ENCODE data around the gene NIPA2.

The NIPA2 gene

GRCh38 chr15:22839046-22839695 is 705 bp downstream of the NIPA2 start:
- DNase-seq (ENCODE audit: low spot score): peak; percentile 30

GRCh38 chr15:22844421-22845288 is 6.2 kb downstream of the NIPA2 start:
- DNase-seq (ENCODE audit: low spot score): no peak

- DNase-seq (ENCODE audit: low spot score): no peak
These were observed 6.9 kb downstream of the NIPA2 start for GRCh38 chr15:22845289-22845900.

DNA sequence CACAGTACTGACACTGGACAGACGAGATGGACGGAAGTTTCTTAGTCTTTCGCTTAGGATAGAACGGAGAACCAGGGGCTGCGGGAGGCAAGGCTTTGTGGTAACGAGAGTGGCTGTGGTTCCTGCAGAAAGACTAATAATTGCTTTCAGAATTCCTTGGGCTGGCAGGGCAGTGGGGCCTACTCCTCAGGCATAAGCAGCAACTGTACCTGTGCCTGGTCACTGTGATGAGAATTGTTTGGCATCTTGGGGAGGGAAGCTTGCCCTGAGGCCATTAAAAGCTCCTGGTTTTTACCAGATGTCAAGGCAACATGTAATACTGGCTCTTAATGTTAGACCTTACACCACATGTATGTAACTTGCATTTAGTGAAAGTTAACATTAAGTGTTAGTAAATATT is 7.6 kb downstream of the NIPA2 start:
- DNase-seq (ENCODE audit: low spot score): no peak

GRCh38 chr15:22850055-22850454 is 11.6 kb downstream of the NIPA2 start:
- DNase-seq (ENCODE audit: low spot score): no peak

GRCh38 chr15:22851513-22851912 is 13.0 kb downstream of the NIPA2 start:
- no peak for DNase-seq (ENCODE audit: low spot score)

DNA sequence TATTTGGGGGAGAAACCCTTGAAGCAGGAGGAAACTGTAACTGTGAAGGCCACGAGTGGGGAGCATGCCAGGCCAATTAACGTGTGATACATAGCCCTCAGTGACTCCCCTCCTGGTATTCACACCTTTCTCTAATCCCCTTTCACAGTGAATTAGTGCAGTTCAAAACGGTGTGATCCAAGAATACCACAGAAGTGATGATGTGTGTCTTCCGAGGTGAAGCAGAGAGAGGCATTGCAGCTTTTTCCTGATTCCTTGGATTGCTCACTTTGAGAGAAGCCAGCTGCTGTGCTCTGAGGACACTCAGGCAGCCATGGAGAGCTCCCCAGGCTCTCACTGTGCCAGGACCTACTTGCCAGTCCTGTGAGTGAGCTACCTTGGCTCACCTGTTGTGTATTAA is 17.3 kb downstream of the NIPA2 start:
- DNase-seq (ENCODE audit: low spot score): no peak

GRCh38 chr15:22856659-22857058 is 18.2 kb downstream of the NIPA2 start:
- DNase-seq (ENCODE audit: low spot score): no peak

DNA sequence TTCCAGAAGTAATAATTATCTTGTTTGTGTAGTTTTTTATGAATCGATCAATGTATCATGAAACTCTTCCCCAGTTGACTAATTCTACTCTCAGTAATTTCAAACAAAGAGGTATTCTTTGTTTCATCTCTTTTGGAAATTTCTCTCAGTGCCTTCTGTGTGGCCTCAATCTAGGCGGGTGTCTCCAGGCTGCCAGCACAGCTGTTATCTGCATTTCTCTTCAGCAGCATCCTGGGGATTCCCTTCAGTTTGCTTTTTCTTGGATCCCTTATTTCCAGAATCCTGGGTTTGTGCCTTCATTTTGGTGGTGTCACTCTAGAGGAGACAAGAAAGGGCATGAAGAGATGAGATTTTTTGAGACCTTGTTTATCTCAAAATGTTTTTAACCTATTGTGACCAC is 22.7 kb downstream of the NIPA2 start:
- DNase-seq (ENCODE audit: low spot score): no peak

DNA sequence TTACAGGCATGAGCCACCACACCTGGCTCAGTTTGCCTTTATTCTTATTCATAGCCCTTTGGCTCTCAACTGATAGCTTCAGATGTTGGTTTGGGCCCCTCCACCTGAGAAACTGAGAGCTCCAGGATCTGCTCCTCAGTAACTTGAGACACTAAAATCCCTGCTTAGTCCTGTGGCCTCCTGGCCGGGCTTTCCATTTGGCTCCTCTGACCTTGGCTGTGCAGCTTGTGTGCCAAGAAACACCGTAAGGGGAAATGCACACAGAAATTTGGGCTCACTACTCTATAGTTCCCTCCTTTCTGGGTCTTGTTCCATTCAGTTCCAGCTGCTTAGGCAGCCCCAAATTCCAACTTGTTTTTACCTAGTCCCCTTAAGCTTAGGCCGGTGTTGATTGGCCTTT is 24.9 kb downstream of the NIPA2 start:
- no peak for DNase-seq (ENCODE audit: low spot score)

DNA sequence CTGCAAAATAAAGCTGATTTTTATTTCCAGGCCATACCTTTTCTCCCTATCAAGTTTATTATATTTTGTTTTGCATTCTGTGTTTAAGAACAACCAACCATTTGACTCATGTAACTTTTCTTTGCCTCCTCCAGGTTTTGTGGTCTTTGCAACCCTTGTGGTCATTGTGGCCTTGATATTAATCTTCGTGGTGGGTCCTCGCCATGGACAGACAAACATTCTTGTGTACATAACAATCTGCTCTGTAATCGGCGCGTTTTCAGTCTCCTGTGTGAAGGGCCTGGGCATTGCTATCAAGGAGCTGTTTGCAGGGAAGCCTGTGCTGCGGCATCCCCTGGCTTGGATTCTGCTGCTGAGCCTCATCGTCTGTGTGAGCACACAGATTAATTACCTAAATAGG is 27.6 kb downstream of the NIPA2 start:
- no peak for DNase-seq (ENCODE audit: low spot score)

DNA sequence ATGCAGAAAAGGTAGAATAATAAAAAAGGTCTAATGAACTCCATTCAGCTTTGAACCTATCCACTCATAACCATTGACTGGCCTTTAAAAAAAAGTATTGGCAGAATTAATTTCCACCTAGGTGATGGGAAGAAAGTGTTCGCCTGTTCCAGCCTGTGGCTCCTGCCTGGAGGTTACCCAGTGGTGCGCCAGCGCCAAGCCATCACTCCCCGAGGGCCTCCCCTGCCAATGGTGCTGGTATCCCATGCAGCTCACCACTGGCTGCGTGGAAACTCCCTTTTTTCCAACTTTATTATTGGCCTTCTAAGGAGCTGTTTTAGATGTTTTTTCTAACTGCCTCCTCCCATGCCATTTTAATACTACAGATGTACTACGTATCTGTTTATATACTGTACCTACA is 29.4 kb downstream of the NIPA2 start:
- DNase-seq (ENCODE audit: low spot score): no peak

- no peak for DNase-seq (ENCODE audit: low spot score)
These were observed 30.0 kb downstream of the NIPA2 start for GRCh38 chr15:22868495-22868894.

GRCh38 chr15:22868928-22869327 is 30.5 kb downstream of the NIPA2 start:
- no peak for DNase-seq (ENCODE audit: low spot score)

DNA sequence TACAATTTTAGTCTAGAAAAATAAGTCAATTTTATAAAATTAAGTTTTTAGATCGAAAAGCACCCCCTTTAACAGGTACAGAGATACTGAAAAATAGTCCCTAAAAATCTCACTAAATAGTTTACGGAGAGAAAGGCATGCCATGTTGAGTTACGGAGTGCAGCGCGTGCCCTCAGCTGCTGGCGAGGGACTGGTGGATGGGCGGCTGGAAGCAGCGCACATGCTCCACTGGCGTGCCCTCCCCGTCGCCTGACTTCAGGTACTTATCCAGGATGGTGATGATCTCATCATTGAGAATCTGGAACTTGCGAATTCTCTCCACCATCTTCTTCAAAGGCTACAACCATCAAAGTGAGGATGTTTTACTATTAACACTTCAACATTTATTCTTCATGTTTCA is 31.4 kb downstream of the NIPA2 start:
- no peak for DNase-seq (ENCODE audit: low spot score)

- no peak for DNase-seq (ENCODE audit: low spot score)
These were observed 32.4 kb downstream of the NIPA2 start for GRCh38 chr15:22870865-22871264.

GRCh38 chr15:22871481-22872086 is 33.1 kb downstream of the NIPA2 start:
- no peak for DNase-seq (ENCODE audit: low spot score)

- DNase-seq (ENCODE audit: low spot score): peak; percentile 55
These were observed 34.7 kb downstream of the NIPA2 start for GRCh38 chr15:22872936-22873701.

- DNase-seq (ENCODE audit: low spot score): no peak
These were observed 35.4 kb downstream of the NIPA2 start for GRCh38 chr15:22873841-22874240.

DNA sequence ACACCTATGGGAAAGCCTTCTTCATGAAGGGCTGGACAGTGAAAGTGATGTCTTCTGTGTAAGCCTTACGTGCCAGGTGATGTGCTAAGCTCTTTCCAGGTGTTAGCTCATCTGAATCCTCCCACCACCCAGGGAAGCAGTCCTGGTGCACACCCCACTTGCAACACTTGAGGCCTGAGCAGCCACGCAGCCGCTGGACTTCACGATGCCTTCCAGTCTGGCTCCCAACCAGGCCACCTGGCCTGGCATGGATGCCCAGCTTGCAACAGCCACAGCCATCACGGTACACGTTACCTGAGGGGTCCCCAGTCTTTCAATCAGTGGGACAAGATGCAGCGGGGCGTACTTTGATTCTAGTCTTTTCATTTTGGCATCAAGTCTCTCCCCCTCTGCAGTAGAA is 35.8 kb downstream of the NIPA2 start:
- DNase-seq (ENCODE audit: low spot score): no peak

GRCh38 chr15:22874966-22875365 is 36.5 kb downstream of the NIPA2 start:
- no peak for DNase-seq (ENCODE audit: low spot score)

DNA sequence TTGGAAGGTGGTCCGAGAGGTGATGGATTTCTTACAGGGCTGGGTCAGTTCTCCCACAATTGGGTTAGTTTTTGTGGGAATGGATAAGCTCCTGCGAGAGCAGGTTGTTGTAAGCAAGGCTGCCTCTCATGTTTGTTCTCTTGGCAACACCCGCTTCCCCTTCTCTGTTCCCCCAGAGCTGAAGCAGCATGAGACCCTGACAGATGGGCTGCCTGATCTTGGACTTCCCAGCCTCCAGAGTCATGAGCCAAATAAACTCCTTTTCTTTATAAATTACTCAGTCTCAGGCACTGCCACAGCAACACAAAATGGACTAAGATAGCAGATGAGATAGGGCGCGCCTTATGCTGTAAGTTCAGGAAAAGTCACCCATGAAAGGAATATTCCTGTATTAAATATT is 38.7 kb downstream of the NIPA2 start:
- no peak for DNase-seq (ENCODE audit: low spot score)
